Measurements from ENCODE around the gene CNKSR3.

CNKSR3 gene

DNA sequence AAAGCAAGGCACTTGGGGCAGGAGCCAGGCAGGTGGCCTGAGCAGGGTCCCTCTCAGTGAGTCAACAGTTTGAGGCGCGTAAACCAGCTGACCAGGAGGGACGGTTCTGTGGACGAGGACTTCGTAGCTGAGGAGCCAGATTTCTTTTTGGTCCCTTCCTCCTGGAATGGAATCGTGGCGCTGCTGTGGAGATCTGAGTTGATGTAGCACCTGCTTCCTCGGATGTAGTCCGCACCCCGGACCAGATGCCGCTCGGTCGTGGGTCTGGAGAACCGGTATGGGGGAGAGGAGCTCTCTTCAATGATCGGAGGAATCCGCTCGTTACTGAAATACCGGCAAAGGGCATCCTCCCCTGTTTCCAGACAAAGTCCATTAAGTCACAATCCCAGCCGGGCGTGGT lies 104.2 kb downstream of the CNKSR3 start:
- H3K4me3 ChIP-seq (replicated peaks; ENCODE audit: low read depth, low read length): no peak overlapping the region
- no peak for TF ChIP-seq CTCF (IDR thresholded peaks at IDR 0.05; ENCODE audit: low read length, missing control alignments)
- DNase-seq (ENCODE audit: low read depth): no peak

DNA sequence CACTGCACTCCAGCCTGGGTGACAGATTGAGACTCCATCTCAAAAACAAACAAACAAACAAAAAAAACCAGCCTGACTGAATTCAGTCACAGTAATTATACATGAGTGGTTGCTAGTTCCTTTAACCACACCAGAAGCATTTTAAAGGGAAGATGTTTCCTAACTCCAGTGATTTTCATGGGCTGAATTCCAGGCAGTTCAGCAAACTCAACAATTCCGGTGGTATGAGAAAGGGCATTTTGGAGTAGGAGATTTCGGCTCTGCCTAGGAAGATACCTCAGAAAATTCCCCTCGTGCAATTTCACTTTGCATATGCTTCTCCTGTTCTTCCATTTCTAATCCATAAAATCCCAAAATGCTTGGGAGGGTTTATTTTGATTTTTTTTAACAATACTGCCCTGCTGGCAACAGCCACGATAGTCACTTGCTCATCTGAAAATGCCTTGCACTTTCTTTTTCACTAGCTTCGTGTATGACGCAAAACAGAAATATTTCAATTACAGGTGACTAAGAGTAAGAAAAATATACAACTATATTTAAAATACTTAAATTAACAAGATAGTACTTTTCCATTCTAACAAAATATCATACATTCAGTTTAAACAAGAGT lies 105.6 kb downstream of the CNKSR3 start:
- H3K4me3 ChIP-seq (replicated peaks; ENCODE audit: low read depth, low read length): no peak overlapping the region
- no peak for TF ChIP-seq CTCF (IDR thresholded peaks at IDR 0.05; ENCODE audit: low read length, missing control alignments)
- DNase-seq (ENCODE audit: low read depth): peak; percentile 36

DNA sequence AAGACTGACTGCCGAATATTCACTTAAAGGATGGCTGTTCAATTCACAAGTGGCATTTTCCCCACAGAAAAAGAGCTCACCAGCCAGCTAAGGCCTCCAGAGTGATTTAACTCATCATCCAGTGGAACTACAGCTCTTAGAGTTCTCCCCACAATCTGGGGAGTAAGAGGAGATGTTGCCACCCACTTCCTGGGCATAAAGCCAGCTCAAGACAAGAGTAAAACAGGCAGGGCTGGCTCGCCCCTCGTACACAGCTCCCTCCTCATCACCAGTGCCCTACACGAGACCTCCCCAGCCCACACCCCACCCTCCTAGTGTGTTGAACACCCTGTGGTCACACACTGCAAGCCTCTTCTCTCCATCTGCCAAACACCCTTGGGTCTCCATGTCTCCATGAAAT lies 106.7 kb downstream of the CNKSR3 start:
- DNase-seq (ENCODE audit: low read depth): peak; percentile 68
- H3K4me3 ChIP-seq (replicated peaks; ENCODE audit: low read depth, low read length): no peak overlapping the region
- TF ChIP-seq CTCF (IDR thresholded peaks at IDR 0.05; ENCODE audit: low read length, missing control alignments): no peak

- H3K4me3 ChIP-seq (replicated peaks; ENCODE audit: low read depth, low read length): no peak overlapping the region
- DNase-seq (ENCODE audit: low read depth): no peak
- TF ChIP-seq CTCF (IDR thresholded peaks at IDR 0.05; ENCODE audit: low read length, missing control alignments): no peak
These were observed 108.3 kb downstream of the CNKSR3 start for GRCh38 chr6:154402081-154402780.

- H3K4me3 ChIP-seq (replicated peaks; ENCODE audit: low read depth, low read length): no peak overlapping the region
- no peak for TF ChIP-seq CTCF (IDR thresholded peaks at IDR 0.05; ENCODE audit: low read length, missing control alignments)
- peak; percentile 74 for DNase-seq (ENCODE audit: low read depth)
These were observed 111.4 kb downstream of the CNKSR3 start for GRCh38 chr6:154399097-154399496.

- H3K4me3 ChIP-seq (replicated peaks; ENCODE audit: low read depth, low read length): no peak overlapping the region
- DNase-seq (ENCODE audit: low read depth): no peak
- no peak for TF ChIP-seq CTCF (IDR thresholded peaks at IDR 0.05; ENCODE audit: low read length, missing control alignments)
These were observed 112.8 kb downstream of the CNKSR3 start for GRCh38 chr6:154397491-154398195.
